Left renal cortex interstitium (tissue), 4 donors: ENCODE data around the gene ENG. TPM values are rescaled to one million over a fixed set of nuclear protein-coding genes. Genes with fewer than 3 reads are reported as not detected.
"Not testable (repeated sequence)": the region's sequence is repeated elsewhere in the genome, so short reads cannot be mapped to it uniquely, and the experiment has no call there.

ENCODE experiments used
- DNase-seq, 4 donors: peaks; one replicate each; pipeline ENCODE4 v3.0.0-alpha.2; 2013; ENCODE audit warnings: low read depth in 4 of 4, low spot score in 2 of 4, missing footprints in 1 of 4
- polyA plus RNA-seq, 4 donors: library from polyadenylated mRNA; unstranded; fragments of 120-200 nt; gene quantifications; one replicate each; pipeline ENCODE4 v1.2.1, GENCODE V29; 2013; ENCODE audit not compliant: insufficient read length in 4 of 4

Gene ENG
- polyA plus RNA-seq, 4 donors: 74.4 to 112 (median 80.8) TPM

GRCh38 chr9:127796852-127797370 lies 57.5 kb downstream of the ENG start:
- DNase-seq: no peak

- DNase-seq: no peak
Measured at GRCh38 chr9:127796225-127796813, 58.1 kb downstream of the ENG start.

GRCh38 chr9:127794001-127794791 lies 60.3 kb downstream of the ENG start:
- no peak for DNase-seq

GRCh38 chr9:127793093-127793708 lies 61.3 kb downstream of the ENG start:
- DNase-seq: no peak

GRCh38 chr9:127792417-127793031 lies 61.9 kb downstream of the ENG start:
- no peak for DNase-seq

- no peak for DNase-seq
Measured at GRCh38 chr9:127791085-127791484, 63.4 kb downstream of the ENG start.

- DNase-seq: no peak
Measured at GRCh38 chr9:127790094-127790855, 64.2 kb downstream of the ENG start.

GRCh38 chr9:127789179-127789578 lies 65.3 kb downstream of the ENG start:
- no peak for DNase-seq

- DNase-seq: no peak
Measured at GRCh38 chr9:127788337-127789011, 66.0 kb downstream of the ENG start.

- DNase-seq: no peak
Measured at GRCh38 chr9:127786773-127787104, 67.7 kb downstream of the ENG start.

GRCh38 chr9:127785933-127786772 lies 68.3 kb downstream of the ENG start, which contains the start of gene CDK9:
Gene CDK9 (plus strand): TSS chr9:127786034. CDS start chr9:127786149, 115 bp downstream.
- peak in 1 of 4 donors; percentile 69 for DNase-seq

- peak in 2 of 4 donors; percentile 63 to 79 for DNase-seq
Measured at GRCh38 chr9:127785023-127785932, 69.2 kb downstream of the ENG start.

GRCh38 chr9:127783111-127784008 lies 71.1 kb downstream of the ENG start:
- DNase-seq: no peak

GRCh38 chr9:127781806-127782205 lies 72.7 kb downstream of the ENG start:
- DNase-seq: no peak

GRCh38 chr9:127780909-127781308 lies 73.5 kb downstream of the ENG start:
- not testable (repeated sequence) for DNase-seq

GRCh38 chr9:127780126-127780885 lies 74.2 kb downstream of the ENG start:
- no peak for DNase-seq
